Measurements from ENCODE around the gene P4HA2. TPM values are rescaled to one million over a fixed set of nuclear protein-coding genes. Genes with fewer than 3 reads are reported as not detected.

Gene P4HA2
- total and polyA plus RNA-seq, 2 of the 8 experiments (the other 6 are each of a cell fraction or from before 2014, with no cell fraction given), result 7.4 to 9.3 TPM

- Histone ChIP-seq H3K14ac (ENCODE audit: insufficient read length) (no peak overlapping the region), H2BK120ac (replicated peaks; ENCODE audit: low read depth, low read length) (no peak overlapping the region), H3K56ac (replicated peaks; ENCODE audit: insufficient read length, low read depth, low read length) (no peak overlapping the region), H4K20me1 (replicated peaks in 1 of 2; ENCODE audit: control insufficient read depth in 1 of 2, insufficient read depth in 2 of 2, low read length in 2 of 2) (peaks cover 0 to 2% of the 10 kb centered on the region in 2 experiments), H2BK12ac (ENCODE audit: low read depth, low read length) (no peak overlapping the region), H3K23ac (ENCODE audit: insufficient read length) (no peak overlapping the region), H3K4ac (replicated peaks; ENCODE audit: insufficient read length, low read depth, low read length) (no peak overlapping the region), H3K9ac (replicated peaks in 1 of 4; ENCODE audit: extremely low read depth in 1 of 4, low read depth in 3 of 4, low read length in 3 of 4) (no peak overlapping the region), H2BK20ac (ENCODE audit: low read length) (no peak overlapping the region), H3K4me2 (ENCODE audit: insufficient read depth in 1 of 2, low read depth in 2 of 2, low read length in 2 of 2) (no peak overlapping the region), H3K4me1 (replicated peaks in 1 of 4; ENCODE audit: control insufficient read depth in 3 of 4, insufficient read depth in 4 of 4, low read length in 3 of 4) (no peaks in the 10 kb centered on the region), H4K5ac (ENCODE audit: insufficient read length, low read depth, low read length) (no peak overlapping the region), H3K9me3 (ENCODE audit: insufficient read depth in 2 of 2, low read depth in 1 of 2, low read length in 1 of 2) (peaks cover 0 to 3% of the 10 kb centered on the region in 2 experiments; a peak in 1 of 4 replicates), H3K79me2 (ENCODE audit: control insufficient read depth in 1 of 2, insufficient read depth in 2 of 2, low read length in 2 of 2) (no peaks in the 10 kb centered on the region), H3K27ac (ENCODE audit: low read depth, low read length) (no peak overlapping the region), H3K27me3 (replicated peaks in 1 of 4; ENCODE audit: control insufficient read depth in 3 of 4, extremely low read depth in 1 of 4, insufficient read depth in 3 of 4, low read length in 3 of 4) (no peaks in the 10 kb centered on the region), H2BK15ac (ENCODE audit: low read length) (no peak overlapping the region), H2BK5ac (ENCODE audit: low read depth, low read length) (no peak overlapping the region), H3K23me2 (ENCODE audit: low read depth, low read length) (no peaks in the 10 kb centered on the region), H4K91ac (replicated peaks; ENCODE audit: insufficient read length, low read length) (no peak overlapping the region), H3K4me3 (ENCODE audit: extremely low read depth in 1 of 4, insufficient read depth in 2 of 4, low read depth in 3 of 4, low read length in 4 of 4) (no peak overlapping the region), H2AK5ac (ENCODE audit: low read depth, low read length) (no peak overlapping the region), H2AFZ (ENCODE audit: low read length) (no peak overlapping the region), H4K8ac (ENCODE audit: extremely low read depth, insufficient read depth, low read length) (no peak overlapping the region), H3K79me1 (ENCODE audit: low read depth, low read length) (no peaks in the 10 kb centered on the region), H3K18ac (ENCODE audit: extremely low read depth, low read length) (no peak overlapping the region), H3K36me3 (ENCODE audit: control insufficient read depth in 2 of 4, insufficient read depth in 4 of 4, low read length in 3 of 4) (no peaks in the 10 kb centered on the region)
- 100% methylated on average over 1 of the region's 1 CpG; no CpG with 5 or more reads in 1 of the 2 experiments for WGBS, 2 experiments (ENCODE audit: extremely low coverage in 1 of 2, insufficient coverage in 1 of 2, insufficient read length in 1 of 2, insufficient replicate concordance in 2 of 2, low coverage in 1 of 2, low lambda C conversion rate in 2 of 2, missing lambda C conversion rate in 1 of 2)
- CTCF ChIA-PET (ENCODE audit: partially characterized antibody), result interaction anchor here (0.7 to 5.9 kb wide), 40 partner anchors 8 to 648 kb away, joined by 3 to 96 read pairs (median 8); partner anchors contain the start of genes P4HA2, PDLIM4 and SLC22A4
- FAIRE-seq (no peak), DNase-seq (ENCODE audit: low read depth in 1 of 2, low spot score in 2 of 2) (no peak)
- POLR2A ChIA-PET (ENCODE audit: partially characterized antibody), result interaction anchor here (0.6 kb wide), 1 partner anchor 57 kb away, joined by 3 read pairs; no protein-coding TSS in a partner anchor
- TF ChIP-seq TEAD4 (IDR thresholded peaks at IDR 0.05; ENCODE audit: low read depth, low read length) (no peak), PHF8 (conservative IDR thresholded peaks at IDR 0.05; ENCODE audit: low read depth, low read length) (no peak), JUN (IDR thresholded peaks at IDR 0.05; ENCODE audit: low read depth, low read length) (no peak), SRF (IDR thresholded peaks at IDR 0.05; ENCODE audit: low read depth, low read length) (no peak), MAFK (IDR thresholded peaks at IDR 0.05; ENCODE audit: low read depth, low read length) (no peak), TCF12 (IDR thresholded peaks at IDR 0.05; ENCODE audit: low read depth, low read length) (no peak), SIX5 (IDR thresholded peaks at IDR 0.05; ENCODE audit: low read depth, low read length) (no peak), CTCF (IDR thresholded peaks at IDR 0.05; ENCODE audit: control extremely low read depth in 1 of 3, insufficient read depth in 1 of 3, low read depth in 1 of 3, low read length in 3 of 3) (no peak), POLR2A (IDR thresholded peaks at IDR 0.05; ENCODE audit: control extremely low read depth in 1 of 2, low read depth in 2 of 2, low read length in 2 of 2) (no peak), E2F6 (IDR thresholded peaks at IDR 0.05) (no peak), SP4 (IDR thresholded peaks at IDR 0.05; ENCODE audit: low read length) (no peak)
Measured at GRCh38 chr5:132237141-132237540, 9.5 kb upstream of the P4HA2 start.

Data from H1 (cell line).